SK-N-SH treated with all-trans-retinoic acid at 6 μM for 48 hours (cell line): Measurements from ENCODE around the gene INMT.
A peak's percentile ranks its signal among the peaks of the same experiment; 100 is the strongest.
"Not testable (repeated sequence)": the region's sequence is repeated elsewhere in the genome, so short reads cannot be mapped to it uniquely, and the experiment has no call there.

ENCODE experiments used
- ATAC-seq: fragments of 200-7000 bp; cut with Tn5 transposase; 3 replicates; pipeline ENCODE4 v1.9.1; 2020; ENCODE audit warnings: mild to moderate bottlenecking, moderate library complexity
- ARNTL ChIP-seq: fragments of 450-650 bp; formaldehyde crosslinking; IDR thresholded peaks from 2 replicates; pipeline ENCODE4 v1.5.0; 2020; ENCODE audit warnings: low read depth, mild to moderate bottlenecking, moderate library complexity, borderline replicate concordance
- BACH2 ChIP-seq: fragments of 250-450 bp; sonication (Bioruptor Pico); IDR thresholded peaks from 2 replicates; pipeline ENCODE4 v1.9.0; 2021; ENCODE audit warnings: mild to moderate bottlenecking, borderline replicate concordance
- CREB5 ChIP-seq: fragments of 250-450 bp; sonication (Bioruptor Pico); IDR thresholded peaks from 2 replicates; pipeline ENCODE4 v1.5.1; 2020; ENCODE audit warnings: low read depth, mild to moderate bottlenecking, moderate library complexity
- CSDC2 ChIP-seq: fragments of 250-450 bp; sonication (Bioruptor Pico); IDR thresholded peaks from 2 replicates; pipeline ENCODE4 v1.5.0; 2020; ENCODE audit warnings: mild to moderate bottlenecking, moderate library complexity
- CSRNP3 ChIP-seq: fragments of 250-450 bp; sonication (Bioruptor Pico); IDR thresholded peaks from 2 replicates; pipeline ENCODE4 v1.5.1; 2021; ENCODE audit warnings: mild to moderate bottlenecking, moderate library complexity
- ESRRG ChIP-seq: fragments of 250-450 bp; sonication (Bioruptor Pico); IDR thresholded peaks from 2 replicates; pipeline ENCODE4 v1.6.1; 2021; ENCODE audit warnings: mild to moderate bottlenecking
- GLIS3 ChIP-seq: fragments of 250-450 bp; sonication (Bioruptor Pico); IDR thresholded peaks from 2 replicates; pipeline ENCODE4 v1.5.0; 2020; ENCODE audit warnings: mild to moderate bottlenecking, moderate library complexity
- OSR1 ChIP-seq: fragments of 250-450 bp; sonication (Bioruptor Pico); IDR thresholded peaks from 2 replicates; pipeline ENCODE4 v1.8.0; 2022; ENCODE audit warnings: moderate library complexity, mild to moderate bottlenecking, inconsistent platforms
- PATZ1 ChIP-seq: fragments of 250-450 bp; sonication (Bioruptor Pico); IDR thresholded peaks from 2 replicates; pipeline ENCODE4 v1.8.0; 2020; ENCODE audit warnings: mild to moderate bottlenecking, moderate library complexity, borderline replicate concordance
- POU6F1 ChIP-seq: fragments of 250-450 bp; sonication (Bioruptor Pico); IDR thresholded peaks from 2 replicates; pipeline ENCODE4 v1.8.0; 2021; ENCODE audit warnings: low read depth, mild to moderate bottlenecking, moderate library complexity, borderline replicate concordance
- PPARA ChIP-seq: fragments of 250-450 bp; sonication (Bioruptor Pico); IDR thresholded peaks from 2 replicates; pipeline ENCODE4 v1.5.0; 2020; ENCODE audit warnings: mild to moderate bottlenecking, borderline replicate concordance
- RARB ChIP-seq: fragments of 250-450 bp; sonication (Bioruptor Pico); IDR thresholded peaks from 2 replicates; pipeline ENCODE4 v1.8.0; 2021; ENCODE audit warnings: mild to moderate bottlenecking, moderate library complexity
- TCF4 ChIP-seq: fragments of 250-450 bp; sonication (Bioruptor Pico); IDR thresholded peaks from 2 replicates; pipeline ENCODE4 v1.8.0; 2021; ENCODE audit warnings: mild to moderate bottlenecking, moderate library complexity, borderline replicate concordance
- TOX ChIP-seq: fragments of 250-450 bp; sonication (Bioruptor Pico); IDR thresholded peaks from 2 replicates; pipeline ENCODE4 v1.8.0; 2021; ENCODE audit warnings: mild to moderate bottlenecking, moderate library complexity, borderline replicate concordance
- TSHZ2 ChIP-seq: fragments of 250-450 bp; sonication (Bioruptor Pico); IDR thresholded peaks from 2 replicates; pipeline ENCODE4 v1.5.0; 2020; ENCODE audit warnings: mild to moderate bottlenecking, moderate library complexity
- ZC3H10 ChIP-seq: fragments of 250-450 bp; sonication (Bioruptor Pico); IDR thresholded peaks from 2 replicates; pipeline ENCODE4 v1.5.1; 2021; ENCODE audit warnings: mild to moderate bottlenecking, moderate library complexity
- ZFP3 ChIP-seq: fragments of 250-450 bp; sonication (Bioruptor Pico); IDR thresholded peaks from 2 replicates; pipeline ENCODE4 v1.5.0; 2020; ENCODE audit warnings: mild to moderate bottlenecking, moderate library complexity
- ZFP30 ChIP-seq: fragments of 450-650 bp; formaldehyde crosslinking; IDR thresholded peaks from 2 replicates; pipeline ENCODE4 v1.5.0; 2022; ENCODE audit warnings: mild to moderate bottlenecking, moderate library complexity
- ZNF565 ChIP-seq: fragments of 450-650 bp; formaldehyde crosslinking; conservative IDR thresholded peaks from 2 replicates; pipeline ENCODE4 v1.5.0; 2020; ENCODE audit warnings: low read depth, mild to moderate bottlenecking, moderate library complexity
- ZNF8 ChIP-seq: fragments of 450-650 bp; formaldehyde crosslinking; IDR thresholded peaks from 2 replicates; pipeline ENCODE4 v1.5.0; 2020; ENCODE audit warnings: mild to moderate bottlenecking, moderate library complexity

The INMT gene

GRCh38 chr7:30713392-30713791, 38.5 kb upstream of the INMT start:
- ATAC-seq = no peak
- TF ChIP-seq ZC3H10 (CRISPR knock-in tag) = no peak
- no peak for TF ChIP-seq ZFP30
- no peak for TF ChIP-seq CSRNP3
- TF ChIP-seq ESRRG = no peak
- no peak for TF ChIP-seq PPARA (CRISPR knock-in tag)
- TF ChIP-seq BACH2 (CRISPR knock-in tag) = no peak
- TF ChIP-seq ARNTL (CRISPR knock-in tag) = no peak
- TF ChIP-seq PATZ1 (CRISPR knock-in tag) = no peak
- TF ChIP-seq ZFP3 (CRISPR knock-in tag) = no peak
- no peak for TF ChIP-seq TCF4 (CRISPR knock-in tag)
- TF ChIP-seq CSDC2 (CRISPR knock-in tag) = no peak
- no peak for TF ChIP-seq ZNF565 (CRISPR knock-in tag)
- TF ChIP-seq ZNF8 (CRISPR knock-in tag) = no peak
- no peak for TF ChIP-seq RARB (CRISPR knock-in tag)
- no peak for TF ChIP-seq CREB5 (CRISPR knock-in tag)
- TF ChIP-seq TOX (CRISPR knock-in tag) = no peak
- TF ChIP-seq GLIS3 (CRISPR knock-in tag) = no peak
- no peak for TF ChIP-seq POU6F1 (CRISPR knock-in tag)
- no peak for TF ChIP-seq OSR1 (CRISPR knock-in tag)
- TF ChIP-seq TSHZ2 = no peak

- TF ChIP-seq ZNF565 (CRISPR knock-in tag) (no peak), ZC3H10 (CRISPR knock-in tag) (no peak), RARB (CRISPR knock-in tag) (no peak), ZNF8 (CRISPR knock-in tag) (no peak)
- no peak for ATAC-seq
Observed at GRCh38 chr7:30714129-30714528, 37.8 kb upstream of the INMT start.

- TF ChIP-seq RARB (CRISPR knock-in tag) (no peak), CREB5 (CRISPR knock-in tag) (no peak), TCF4 (CRISPR knock-in tag) (no peak), ESRRG (no peak), PPARA (CRISPR knock-in tag) (no peak), PATZ1 (CRISPR knock-in tag) (no peak)
- ATAC-seq = peak; percentile 34; the same call in 1 of the 3 replicates
Observed at GRCh38 chr7:30717181-30717580, 34.8 kb upstream of the INMT start.

GRCh38 chr7:30719434-30719833, 32.5 kb upstream of the INMT start:
- not testable (repeated sequence) for ATAC-seq
